ENCODE results near the gene DNAI2.
"Not testable (repeated sequence)": the region's sequence is repeated elsewhere in the genome, so short reads cannot be mapped to it uniquely, and the experiment has no call there.

DNAI2 gene

GRCh38 chr17:74245145-74245831 is 28.7 kb upstream of the DNAI2 start:
- no peak for DNase-seq (ENCODE audit: low read depth)

DNA sequence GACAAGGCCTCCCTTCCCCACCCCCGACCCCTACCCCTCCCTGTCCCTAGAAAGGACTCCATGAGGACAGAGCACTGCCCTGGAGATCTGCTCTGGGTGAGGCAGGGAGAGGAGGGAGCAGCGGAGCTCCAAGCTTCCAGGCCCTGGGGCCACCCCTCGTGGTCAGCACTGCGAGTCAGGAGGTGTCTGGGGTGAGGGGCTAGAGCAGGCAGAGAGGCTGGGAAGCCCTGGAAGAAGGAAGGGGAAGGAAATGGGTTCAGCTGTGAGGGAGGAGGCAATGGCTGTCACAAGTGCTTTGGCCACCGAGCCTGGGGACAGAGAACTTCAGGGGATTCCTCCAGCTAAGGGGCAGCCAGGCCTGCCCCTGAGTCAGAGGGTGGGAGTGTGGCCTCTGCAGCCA is 28.2 kb upstream of the DNAI2 start:
- no peak for DNase-seq (ENCODE audit: low read depth)

GRCh38 chr17:74249590-74250270 is 24.3 kb upstream of the DNAI2 start:
- no peak for DNase-seq (ENCODE audit: low read depth)

DNA sequence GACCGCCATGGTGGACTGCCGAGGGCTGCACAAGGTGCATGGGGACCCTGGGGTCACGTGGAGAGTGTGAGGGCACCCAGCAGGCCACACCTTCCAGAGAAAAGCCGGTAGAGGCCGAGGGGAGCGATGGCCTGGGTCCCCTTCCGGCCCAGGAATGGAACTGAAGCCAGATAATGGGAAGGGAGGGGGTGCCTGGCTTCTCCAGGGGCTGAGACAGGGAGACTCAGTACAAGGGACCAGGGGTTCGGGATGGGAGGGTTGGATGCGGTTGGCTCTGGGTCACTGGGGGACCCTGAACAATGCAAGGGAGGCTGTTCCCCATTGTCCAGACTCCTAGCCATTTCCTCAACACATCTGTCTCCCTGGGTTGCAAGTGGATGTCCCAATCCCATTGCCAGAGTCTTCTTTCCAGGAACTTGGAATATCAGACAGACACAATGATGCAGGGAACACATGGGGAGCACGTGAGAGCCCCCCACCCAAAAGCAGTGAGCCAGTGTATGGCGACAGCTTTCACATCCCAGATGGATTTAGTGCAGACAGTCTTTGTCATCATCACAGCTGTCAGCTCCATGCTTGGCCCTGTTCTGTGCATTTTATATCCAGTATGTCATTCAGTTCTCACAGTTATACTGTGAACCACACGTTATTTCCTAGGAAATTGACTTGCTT is 23.6 kb upstream of the DNAI2 start:
- DNase-seq (ENCODE audit: low read depth): no peak

- DNase-seq (ENCODE audit: low read depth): no peak
Measured at GRCh38 chr17:74251051-74251450, 23.0 kb upstream of the DNAI2 start.

- DNase-seq (ENCODE audit: low read depth): no peak
Measured at GRCh38 chr17:74251569-74251968, 22.5 kb upstream of the DNAI2 start.

DNA sequence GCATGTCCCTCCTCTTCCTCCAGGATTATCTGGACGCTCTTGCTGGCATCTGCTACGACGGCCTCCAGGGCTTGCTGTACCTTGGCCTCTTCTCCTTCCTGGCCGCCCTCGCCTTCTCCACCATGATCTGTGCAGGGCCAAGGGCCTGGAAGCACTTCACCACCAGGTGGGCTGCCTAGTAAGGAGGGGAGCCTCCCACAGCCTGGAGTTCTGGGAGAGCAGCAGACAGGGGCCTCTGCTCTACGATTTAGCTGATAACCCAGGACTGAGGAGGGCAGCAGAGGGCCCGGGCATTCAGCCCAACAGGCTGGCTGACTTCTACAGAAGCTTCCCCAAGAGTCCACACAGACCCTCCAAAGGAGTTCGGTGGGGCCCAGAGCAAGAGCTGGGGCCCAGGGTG is 21.8 kb upstream of the DNAI2 start:
- DNase-seq (ENCODE audit: low read depth): no peak

DNA sequence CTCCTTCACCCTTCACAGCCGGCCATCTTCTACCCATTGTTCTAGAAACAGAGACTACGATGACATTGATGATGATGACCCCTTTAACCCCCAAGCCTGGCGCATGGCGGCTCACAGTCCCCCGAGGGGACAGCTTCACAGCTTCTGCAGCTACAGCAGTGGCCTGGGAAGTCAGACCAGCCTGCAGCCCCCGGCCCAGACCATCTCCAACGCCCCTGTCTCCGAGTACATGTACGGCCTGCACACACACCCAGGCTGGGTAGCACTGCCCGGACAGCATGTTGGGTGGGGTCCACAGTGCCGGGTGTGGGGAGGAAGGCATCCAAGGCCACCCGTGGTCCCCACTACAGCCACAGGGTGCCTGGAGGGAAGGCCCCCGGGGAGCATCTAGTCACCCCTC is 21.0 kb upstream of the DNAI2 start:
- DNase-seq (ENCODE audit: low read depth): no peak

DNA sequence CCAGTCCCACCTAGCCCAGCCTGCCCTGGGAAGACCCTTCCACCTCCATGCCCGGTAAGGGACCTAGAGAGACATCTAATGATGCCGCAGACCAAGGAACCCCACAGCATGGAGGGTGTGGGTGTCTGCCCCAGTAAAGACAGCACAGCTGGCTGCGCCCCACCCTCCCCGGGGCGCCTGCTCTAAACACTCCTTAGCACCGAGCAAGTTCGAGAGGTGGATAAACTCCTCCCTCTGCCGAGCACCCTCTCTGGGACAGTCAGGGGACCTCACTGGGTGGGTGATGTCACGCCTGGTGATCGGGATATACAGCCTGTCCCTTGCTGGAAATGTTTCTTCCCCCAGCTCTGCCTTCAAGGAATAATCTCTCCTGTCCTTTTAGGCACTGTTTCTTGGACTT is 16.7 kb upstream of the DNAI2 start:
- no peak for DNase-seq (ENCODE audit: low read depth)

GRCh38 chr17:74259667-74260524 is 14.1 kb upstream of the DNAI2 start:
- no peak for DNase-seq (ENCODE audit: low read depth)

DNA sequence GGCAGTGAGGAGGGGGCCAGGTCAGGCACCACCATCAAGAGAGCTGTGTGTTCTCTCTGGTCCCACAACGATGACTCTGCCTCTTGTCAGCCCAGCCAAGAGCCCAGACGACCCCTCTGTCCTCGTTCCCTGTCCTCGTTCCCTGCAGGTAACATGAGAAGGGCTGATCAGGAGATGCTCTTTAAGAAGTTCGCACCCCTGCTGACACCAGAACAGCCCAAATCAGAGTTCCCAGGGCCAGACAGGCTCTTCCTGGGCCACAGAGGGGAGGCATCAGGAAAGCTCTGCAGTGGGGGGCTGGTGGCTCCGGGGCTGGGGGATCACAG is 13.5 kb upstream of the DNAI2 start:
- no peak for DNase-seq (ENCODE audit: low read depth)

GRCh38 chr17:74262601-74263000 is 11.4 kb upstream of the DNAI2 start:
- no peak for DNase-seq (ENCODE audit: low read depth)

DNA sequence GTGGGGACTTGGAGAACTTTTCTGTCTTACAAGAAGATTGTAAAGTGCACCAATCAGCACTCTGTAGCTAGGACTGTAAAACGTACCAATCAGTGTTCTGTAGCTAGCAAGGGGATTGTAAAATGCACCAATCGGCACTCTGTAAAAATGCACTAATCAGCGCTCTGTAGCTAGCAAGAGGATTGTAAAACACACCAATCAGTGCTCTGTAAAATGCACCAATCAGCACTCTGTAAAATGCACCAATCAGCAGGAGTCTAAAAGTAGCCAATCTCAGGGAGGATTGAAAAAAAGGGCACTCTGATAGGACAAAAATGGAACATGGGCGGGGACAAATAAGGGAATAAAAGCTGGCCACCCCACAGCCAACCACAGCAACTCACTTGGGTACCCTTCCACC is 7.0 kb upstream of the DNAI2 start:
- not testable (repeated sequence) for DNase-seq (ENCODE audit: low read depth)

GRCh38 chr17:74267579-74267978 is 6.5 kb upstream of the DNAI2 start:
- DNase-seq (ENCODE audit: low read depth): no peak

DNA sequence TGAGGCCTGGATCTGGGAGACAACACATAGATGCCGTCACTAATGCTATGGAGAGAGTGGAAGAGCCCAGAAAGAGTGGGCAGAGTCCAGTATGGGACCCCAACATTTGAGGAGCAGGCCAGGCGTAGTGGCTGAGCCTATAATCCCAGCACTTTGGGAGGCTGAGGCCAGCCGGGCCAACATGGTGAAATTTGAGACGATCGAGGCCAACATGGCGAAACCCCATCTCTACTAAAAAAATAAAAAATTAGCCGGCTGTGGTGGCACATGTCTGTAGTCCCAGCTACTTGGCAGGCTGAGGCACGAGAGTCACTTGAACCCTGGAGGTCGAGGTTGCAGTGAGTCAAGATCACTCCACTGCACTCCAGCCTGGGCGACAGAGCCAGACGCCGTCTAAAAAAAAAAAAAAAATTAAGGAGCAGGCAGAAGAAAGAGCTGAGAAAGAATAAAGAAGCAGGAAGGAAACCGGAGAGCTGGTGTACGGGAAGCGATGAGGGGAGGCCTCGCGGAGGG is 6.0 kb upstream of the DNAI2 start:
- no peak for DNase-seq (ENCODE audit: low read depth)

DNA sequence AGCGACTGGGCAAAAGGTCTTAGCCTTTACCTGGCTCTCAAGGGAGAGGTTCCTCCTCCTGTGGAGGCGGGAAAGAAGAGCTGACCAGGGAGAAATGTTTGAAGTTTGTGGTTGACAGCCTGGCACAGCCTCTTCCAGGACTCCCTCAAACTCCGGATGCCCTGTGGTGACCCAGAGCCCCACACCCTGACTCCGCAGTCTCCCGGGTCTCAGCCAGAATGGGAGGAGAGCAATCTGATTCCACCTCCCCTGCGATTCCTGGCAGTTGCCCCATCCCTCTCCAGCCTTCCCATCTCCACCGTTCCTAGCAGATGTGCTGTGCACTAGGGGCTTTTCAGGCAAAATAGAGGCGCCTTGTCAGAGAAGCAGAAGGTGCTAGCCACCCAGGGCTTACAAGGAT is 5.5 kb upstream of the DNAI2 start:
- DNase-seq (ENCODE audit: low read depth): no peak

DNA sequence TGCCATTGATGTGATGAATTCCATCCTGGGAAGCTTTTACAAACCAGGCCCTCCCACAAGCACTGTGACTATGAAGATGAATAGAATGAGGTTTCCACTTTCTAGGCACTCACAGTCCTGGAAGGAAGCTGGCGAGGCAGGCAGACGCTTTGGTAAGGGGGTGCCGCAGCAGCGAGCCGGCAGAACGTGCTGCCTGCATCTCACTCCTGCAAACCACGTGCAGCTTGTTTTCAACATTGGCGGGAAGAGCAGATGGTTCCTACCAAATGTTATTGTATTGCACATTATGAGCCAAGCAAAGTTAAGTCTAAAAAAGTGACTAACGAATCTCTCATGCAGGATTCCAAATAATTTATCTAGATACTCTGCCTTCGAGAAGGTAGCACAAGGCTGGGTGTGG is 3.7 kb upstream of the DNAI2 start:
- no peak for DNase-seq (ENCODE audit: low read depth)

DNA sequence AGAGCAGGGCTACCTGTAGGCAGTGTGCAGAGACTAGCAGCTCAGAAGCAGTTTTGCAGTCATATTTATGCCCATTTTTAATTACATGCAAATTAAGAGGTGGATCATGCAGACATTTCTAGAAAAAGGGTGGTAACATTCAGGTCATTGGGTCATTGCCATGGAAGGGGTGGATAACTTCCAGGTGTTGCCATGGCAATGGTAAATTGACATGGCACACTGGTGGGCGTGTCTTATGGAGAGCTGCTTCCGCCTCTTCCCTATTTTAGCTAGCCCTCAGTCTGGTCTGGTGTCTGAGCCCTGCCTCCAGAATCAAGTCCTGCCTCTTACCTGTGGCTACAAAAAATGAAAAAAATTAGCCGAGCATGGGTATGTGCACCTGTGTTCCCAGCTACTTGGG is 2.8 kb upstream of the DNAI2 start:
- no peak for DNase-seq (ENCODE audit: low read depth)

DNA sequence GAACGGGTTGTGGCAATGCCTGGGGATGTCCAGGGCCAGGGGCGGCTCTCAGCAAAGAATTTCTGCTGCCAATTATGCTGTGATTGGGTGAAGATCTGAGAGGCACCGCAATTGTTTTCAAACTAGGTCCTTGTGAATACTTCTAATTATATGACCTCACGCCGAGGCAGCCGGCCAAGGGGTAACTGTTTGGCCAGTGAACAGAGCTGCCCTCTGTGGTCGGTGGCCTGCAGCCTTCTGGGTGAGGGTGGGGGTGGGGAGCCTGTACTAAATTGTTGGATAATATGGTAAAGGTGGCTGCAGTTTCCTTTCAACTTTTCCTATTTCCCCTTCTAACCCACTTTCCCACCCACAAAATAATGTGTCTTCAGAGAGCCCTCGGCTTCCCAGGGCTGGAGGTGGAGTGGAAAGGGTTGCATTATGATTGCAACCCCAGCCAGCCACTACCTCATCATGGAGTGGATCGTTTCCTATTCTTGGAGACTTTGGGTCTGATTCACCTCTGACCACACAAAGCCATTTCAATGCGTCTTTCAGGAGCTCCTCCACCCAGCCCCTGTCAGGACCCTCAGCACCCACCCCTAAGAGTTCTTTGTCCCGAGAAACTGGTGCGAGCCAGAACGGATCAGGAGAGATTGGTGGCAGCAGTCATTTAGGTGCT is 2.0 kb upstream of the DNAI2 start:
- no peak for DNase-seq (ENCODE audit: low read depth)

DNA sequence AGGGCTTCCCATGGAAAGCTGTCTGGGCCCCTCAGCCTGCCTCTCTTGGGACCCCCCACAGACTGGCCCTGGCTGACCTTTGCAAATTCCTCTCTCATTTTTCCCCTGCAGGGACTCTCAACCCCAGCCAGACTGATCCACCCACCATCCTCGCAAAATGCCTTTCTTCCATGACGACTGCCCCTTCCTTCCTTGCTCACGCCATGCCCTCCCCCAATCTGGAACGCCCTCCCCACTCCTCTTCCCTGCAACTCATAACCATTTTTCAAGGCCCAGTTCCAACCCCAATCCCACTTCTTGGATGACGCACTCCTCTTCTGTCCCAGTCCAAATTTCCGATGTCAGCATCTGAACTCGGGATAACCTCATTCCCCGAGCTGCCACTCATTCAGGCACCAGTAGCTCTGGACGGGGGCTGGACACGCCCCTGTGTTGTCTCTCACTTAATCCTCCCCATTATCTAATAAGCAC is 1.3 kb upstream of the DNAI2 start:
- no peak for DNase-seq (ENCODE audit: low read depth)

GRCh38 chr17:74274709-74275340 is 791 bp downstream of the DNAI2 start:
- no peak for DNase-seq (ENCODE audit: low read depth)
